WTC11 (cell line): Measurements from ENCODE around the gene TCP11X2. TPM values are rescaled to one million over a fixed set of nuclear protein-coding genes. Genes with fewer than 3 reads are reported as not detected.
"Not testable (repeated sequence)": the region's sequence is repeated elsewhere in the genome, so short reads cannot be mapped to it uniquely, and the experiment has no call there.

Experiments used
- ATAC-seq: fragments of 200-7000 bp; cut with Tn5 transposase; 2 replicates; pipeline ENCODE4 v1.10.0; 2021; ENCODE audit warnings: mild to moderate bottlenecking, moderate library complexity
- Bru-seq: library from RNA; stranded (reverse); fragments of 400-500 nt; gene quantifications from one replicate; lab custom pipeline; 2021; lab: Mats Ljungman, UMichigan
- CTCF ChIA-PET: fragments of 300-600 bp; sonication (Branson Sonifier 250); formaldehyde crosslinking; loops from one replicate; lab custom pipeline; 2021; ENCODE audit warnings: antibody characterized with exemption; lab: Charles Lee
- POLR2A ChIA-PET: fragments of 350-600 bp; sonication (Branson Sonifier 250); formaldehyde crosslinking; loops from one replicate; lab custom pipeline; 2021; ENCODE audit warnings: antibody characterized with exemption; lab: Charles Lee
- DNase-seq: peaks from one replicate; pipeline ENCODE4 v3.0.0; 2021; ENCODE audit warnings: low spot score
- H3K27ac Mint-ChIP-seq: 2 replicates; pipeline ENCODE4 v1.8.0; 2021; ENCODE audit warnings: mixed read lengths
- H3K27me3 Mint-ChIP-seq: 2 replicates; pipeline ENCODE4 v1.8.0; 2021; ENCODE audit warnings: low read depth, mild to moderate bottlenecking, moderate library complexity, mixed read lengths
- H3K36me3 Mint-ChIP-seq: 2 replicates; pipeline ENCODE4 v1.8.0; 2021; ENCODE audit warnings: mixed read lengths
- H3K4me1 Mint-ChIP-seq: 2 replicates; pipeline ENCODE4 v1.8.0; 2022; ENCODE audit warnings: mixed read lengths
- H3K4me3 Mint-ChIP-seq: 2 replicates; pipeline ENCODE4 v1.8.0; 2021; ENCODE audit warnings: mild to moderate bottlenecking, moderate library complexity, mixed read lengths
- H3K9me3 Mint-ChIP-seq: 2 replicates; pipeline ENCODE4 v1.8.0; 2021; ENCODE audit warnings: mixed read lengths
- AFF4 ChIP-seq: sonication (generic); formaldehyde crosslinking; IDR thresholded peaks from 2 replicates; pipeline ENCODE4 v1.8.1; 2023; ENCODE audit warnings: mild to moderate bottlenecking, missing genetic modification reagents, borderline replicate concordance
- ERG ChIP-seq: fragments of 250-450 bp; sonication (Bioruptor Pico); IDR thresholded peaks from 2 replicates; pipeline ENCODE4 v1.8.0; 2021; ENCODE audit warnings: mild to moderate bottlenecking
- ESRRA ChIP-seq: sonication (generic); formaldehyde crosslinking; IDR thresholded peaks from 2 replicates; pipeline ENCODE4 v1.8.1; 2022; ENCODE audit warnings: mild to moderate bottlenecking, missing genetic modification reagents, borderline replicate concordance
- GRHL2 ChIP-seq: fragments of 250-450 bp; sonication (Bioruptor Pico); IDR thresholded peaks from 2 replicates; pipeline ENCODE4 v1.8.0; 2022; ENCODE audit warnings: mild to moderate bottlenecking, moderate library complexity; ENCODE audit not compliant: insufficient replicate concordance, severe bottlenecking
- IRF2 ChIP-seq: sonication (generic); formaldehyde crosslinking; IDR thresholded peaks from 2 replicates; pipeline ENCODE4 v1.8.0; 2022; ENCODE audit warnings: low read depth, missing genetic modification reagents, borderline replicate concordance
- KAT7 ChIP-seq: sonication (generic); formaldehyde crosslinking; IDR thresholded peaks from 2 replicates; pipeline ENCODE4 v1.8.1; 2023; ENCODE audit warnings: missing genetic modification reagents, mild to moderate bottlenecking, borderline replicate concordance
- MAX ChIP-seq: sonication (generic); formaldehyde crosslinking; IDR thresholded peaks from 2 replicates; pipeline ENCODE4 v1.8.0; 2022; ENCODE audit warnings: mild to moderate bottlenecking, missing genetic modification reagents
- NFATC4 ChIP-seq: fragments of 250-450 bp; sonication (Bioruptor Pico); IDR thresholded peaks from 2 replicates; pipeline ENCODE4 v1.9.0; 2021; ENCODE audit warnings: mild to moderate bottlenecking
- NR2C2 ChIP-seq: sonication (generic); formaldehyde crosslinking; IDR thresholded peaks from 2 replicates; pipeline ENCODE4 v1.8.0; 2022; ENCODE audit warnings: mild to moderate bottlenecking, missing genetic modification reagents
- NR3C1 ChIP-seq: sonication (generic); formaldehyde crosslinking; conservative IDR thresholded peaks from 2 replicates; pipeline ENCODE4 v1.8.1; 2023; ENCODE audit warnings: low read depth, mild to moderate bottlenecking, missing genetic modification reagents
- RELA ChIP-seq: sonication (generic); formaldehyde crosslinking; IDR thresholded peaks from 2 replicates; pipeline ENCODE4 v1.8.1; 2022; ENCODE audit warnings: missing genetic modification reagents, mild to moderate bottlenecking, borderline replicate concordance
- RORB ChIP-seq: fragments of 250-450 bp; sonication (Bioruptor Pico); IDR thresholded peaks from 2 replicates; pipeline ENCODE4 v1.9.0; 2021; ENCODE audit warnings: mild to moderate bottlenecking
- TEAD1 ChIP-seq: sonication (generic); formaldehyde crosslinking; IDR thresholded peaks from 2 replicates; pipeline ENCODE4 v1.8.0; 2022; ENCODE audit warnings: mild to moderate bottlenecking, missing genetic modification reagents
- ZNF219 ChIP-seq: sonication (generic); formaldehyde crosslinking; IDR thresholded peaks from 2 replicates; pipeline ENCODE4 v1.8.0; 2023; ENCODE audit warnings: missing genetic modification reagents, mild to moderate bottlenecking, borderline replicate concordance
- ZNF317 ChIP-seq: sonication (generic); formaldehyde crosslinking; IDR thresholded peaks from 2 replicates; pipeline ENCODE4 v1.8.1; 2023; ENCODE audit warnings: low read depth, mild to moderate bottlenecking, moderate library complexity, missing genetic modification reagents, borderline replicate concordance
- long read RNA-seq, 3 experiments: library from RNA in 1 of 3; library from capped mRNA in 1 of 3; library from polyadenylated mRNA in 1 of 3; unstranded in 2 of 3; stranded (forward) in 1 of 3; transcript quantifications; one replicate each; pipeline ENCODE4 v2.0.0, GENCODE V29; 2021
- total RNA-seq: library from RNA; stranded (reverse); gene quantifications from 3 replicates; pipeline ENCODE4 v1.2.3, GENCODE V29; 2021
- TF ChIP-seq, protein P1 (sequence below): sonication (generic); formaldehyde crosslinking; IDR thresholded peaks from 2 replicates; pipeline ENCODE4 v1.8.1; 2022; ENCODE audit warnings: low read depth, mild to moderate bottlenecking, moderate library complexity, missing genetic modification reagents, borderline replicate concordance
- TF ChIP-seq, protein P2 (sequence below): sonication (generic); formaldehyde crosslinking; IDR thresholded peaks from 2 replicates; pipeline ENCODE4 v1.8.0; 2023; ENCODE audit warnings: mild to moderate bottlenecking, missing genetic modification reagents
- TF ChIP-seq, protein P3 (sequence below): fragments of 250-450 bp; sonication (Bioruptor Pico); IDR thresholded peaks from 2 replicates; pipeline ENCODE4 v1.9.0; 2021; ENCODE audit warnings: mild to moderate bottlenecking, borderline replicate concordance

Gene TCP11X2
- total RNA-seq (0.46 to 0.82 TPM in 2 of 3 replicates, not detected in the other), Bru-seq, nascent RNA (percentile 18 among the genes with signal in this experiment)
- long read RNA-seq, experiment 1, partial matches to known transcripts = 0 of 1 reads
- long read RNA-seq, experiment 1, other reads (novel, unspliced or antisense) = 1 of 1 reads
- long read RNA-seq, experiment 2 = 0 reads
- long read RNA-seq, experiment 3 = 0 reads

DNA sequence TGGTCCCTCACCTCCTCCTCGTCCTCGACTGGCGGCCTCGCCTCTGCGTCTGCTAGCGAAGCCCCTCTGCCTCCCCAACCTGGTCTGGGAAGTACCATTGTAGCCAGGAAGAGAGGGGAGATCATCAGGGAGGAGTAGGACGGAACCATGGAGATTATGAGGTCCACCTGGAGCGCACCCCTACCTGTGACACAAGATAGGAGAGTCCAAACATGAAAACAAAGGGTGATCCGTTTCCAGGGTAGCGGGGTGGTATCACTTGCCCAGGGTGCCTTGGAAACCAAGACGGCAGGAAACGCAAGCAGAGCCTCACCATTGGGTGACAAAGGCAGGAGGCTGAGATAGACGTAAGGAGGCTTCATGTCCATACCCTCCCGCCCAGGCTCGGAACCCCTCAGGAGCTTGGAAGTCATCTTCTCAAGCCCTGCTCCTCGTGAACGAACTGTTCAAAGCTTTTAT lies at the start of gene TCP11X2:
TCP11X2 (minus strand) TSS at position 51 of the 459 bp plus-strand sequence.
- not testable (repeated sequence) for H3K27me3 Mint-ChIP-seq, H3K9me3 Mint-ChIP-seq
- peak; percentile 91 for ATAC-seq

DNA sequence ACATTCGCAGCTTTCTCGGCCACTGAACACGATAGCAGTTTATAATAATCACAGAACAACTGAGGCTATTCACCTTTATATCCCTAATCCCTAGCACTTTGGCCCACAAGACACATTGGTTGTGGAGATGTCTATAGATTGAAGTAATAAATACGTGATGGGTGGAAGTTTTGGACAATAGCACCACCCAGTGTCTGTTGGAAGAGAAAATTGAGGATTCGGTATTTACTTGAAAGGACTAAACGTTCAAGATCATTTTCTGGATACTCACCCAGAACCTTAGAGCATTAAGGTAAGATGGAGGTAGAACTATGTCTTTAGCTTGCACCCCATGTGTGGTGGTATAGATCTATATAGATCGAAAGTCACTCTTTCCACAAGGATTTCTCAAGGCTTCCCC lies 45.7 kb upstream of the TCP11X2 start:
- Mint-ChIP-seq H3K4me3 (peak overlapping the region; percentile 45), H3K4me1 (peaks cover 3% of the 10 kb centered on the region; the same call in 1 of the 2 replicates), H3K9me3 (no peaks in the 10 kb centered on the region), H3K27me3 (peaks cover 32% of the 10 kb centered on the region), H3K27ac (no peak overlapping the region), H3K36me3 (peaks cover 15% of the 10 kb centered on the region)
- TF ChIP-seq MAX (CRISPR knock-in tag) (no peak), TEAD1 (CRISPR knock-in tag) (no peak), IRF2 (CRISPR knock-in tag) (no peak), ZNF219 (CRISPR knock-in tag) (no peak), KAT7 (no peak), GRHL2 (CRISPR knock-in tag) (no peak), ESRRA (CRISPR knock-in tag) (no peak), RORB (CRISPR knock-in tag) (no peak), ZNF317 (CRISPR knock-in tag) (no peak), ERG (CRISPR knock-in tag) (no peak), AFF4 (CRISPR knock-in tag) (no peak), NR2C2 (no peak), NFATC4 (CRISPR knock-in tag) (no peak), NR3C1 (no peak), RELA (CRISPR knock-in tag) (no peak)
- TF ChIP-seq, protein P1, sequence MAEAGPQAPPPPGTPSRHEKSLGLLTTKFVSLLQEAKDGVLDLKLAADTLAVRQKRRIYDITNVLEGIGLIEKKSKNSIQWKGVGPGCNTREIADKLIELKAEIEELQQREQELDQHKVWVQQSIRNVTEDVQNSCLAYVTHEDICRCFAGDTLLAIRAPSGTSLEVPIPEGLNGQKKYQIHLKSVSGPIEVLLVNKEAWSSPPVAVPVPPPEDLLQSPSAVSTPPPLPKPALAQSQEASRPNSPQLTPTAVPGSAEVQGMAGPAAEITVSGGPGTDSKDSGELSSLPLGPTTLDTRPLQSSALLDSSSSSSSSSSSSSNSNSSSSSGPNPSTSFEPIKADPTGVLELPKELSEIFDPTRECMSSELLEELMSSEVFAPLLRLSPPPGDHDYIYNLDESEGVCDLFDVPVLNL (CRISPR knock-in tag) = no peak
- TF ChIP-seq, protein P2, sequence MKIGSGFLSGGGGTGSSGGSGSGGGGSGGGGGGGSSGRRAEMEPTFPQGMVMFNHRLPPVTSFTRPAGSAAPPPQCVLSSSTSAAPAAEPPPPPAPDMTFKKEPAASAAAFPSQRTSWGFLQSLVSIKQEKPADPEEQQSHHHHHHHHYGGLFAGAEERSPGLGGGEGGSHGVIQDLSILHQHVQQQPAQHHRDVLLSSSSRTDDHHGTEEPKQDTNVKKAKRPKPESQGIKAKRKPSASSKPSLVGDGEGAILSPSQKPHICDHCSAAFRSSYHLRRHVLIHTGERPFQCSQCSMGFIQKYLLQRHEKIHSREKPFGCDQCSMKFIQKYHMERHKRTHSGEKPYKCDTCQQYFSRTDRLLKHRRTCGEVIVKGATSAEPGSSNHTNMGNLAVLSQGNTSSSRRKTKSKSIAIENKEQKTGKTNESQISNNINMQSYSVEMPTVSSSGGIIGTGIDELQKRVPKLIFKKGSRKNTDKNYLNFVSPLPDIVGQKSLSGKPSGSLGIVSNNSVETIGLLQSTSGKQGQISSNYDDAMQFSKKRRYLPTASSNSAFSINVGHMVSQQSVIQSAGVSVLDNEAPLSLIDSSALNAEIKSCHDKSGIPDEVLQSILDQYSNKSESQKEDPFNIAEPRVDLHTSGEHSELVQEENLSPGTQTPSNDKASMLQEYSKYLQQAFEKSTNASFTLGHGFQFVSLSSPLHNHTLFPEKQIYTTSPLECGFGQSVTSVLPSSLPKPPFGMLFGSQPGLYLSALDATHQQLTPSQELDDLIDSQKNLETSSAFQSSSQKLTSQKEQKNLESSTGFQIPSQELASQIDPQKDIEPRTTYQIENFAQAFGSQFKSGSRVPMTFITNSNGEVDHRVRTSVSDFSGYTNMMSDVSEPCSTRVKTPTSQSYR = no peak
- TF ChIP-seq, protein P3, sequence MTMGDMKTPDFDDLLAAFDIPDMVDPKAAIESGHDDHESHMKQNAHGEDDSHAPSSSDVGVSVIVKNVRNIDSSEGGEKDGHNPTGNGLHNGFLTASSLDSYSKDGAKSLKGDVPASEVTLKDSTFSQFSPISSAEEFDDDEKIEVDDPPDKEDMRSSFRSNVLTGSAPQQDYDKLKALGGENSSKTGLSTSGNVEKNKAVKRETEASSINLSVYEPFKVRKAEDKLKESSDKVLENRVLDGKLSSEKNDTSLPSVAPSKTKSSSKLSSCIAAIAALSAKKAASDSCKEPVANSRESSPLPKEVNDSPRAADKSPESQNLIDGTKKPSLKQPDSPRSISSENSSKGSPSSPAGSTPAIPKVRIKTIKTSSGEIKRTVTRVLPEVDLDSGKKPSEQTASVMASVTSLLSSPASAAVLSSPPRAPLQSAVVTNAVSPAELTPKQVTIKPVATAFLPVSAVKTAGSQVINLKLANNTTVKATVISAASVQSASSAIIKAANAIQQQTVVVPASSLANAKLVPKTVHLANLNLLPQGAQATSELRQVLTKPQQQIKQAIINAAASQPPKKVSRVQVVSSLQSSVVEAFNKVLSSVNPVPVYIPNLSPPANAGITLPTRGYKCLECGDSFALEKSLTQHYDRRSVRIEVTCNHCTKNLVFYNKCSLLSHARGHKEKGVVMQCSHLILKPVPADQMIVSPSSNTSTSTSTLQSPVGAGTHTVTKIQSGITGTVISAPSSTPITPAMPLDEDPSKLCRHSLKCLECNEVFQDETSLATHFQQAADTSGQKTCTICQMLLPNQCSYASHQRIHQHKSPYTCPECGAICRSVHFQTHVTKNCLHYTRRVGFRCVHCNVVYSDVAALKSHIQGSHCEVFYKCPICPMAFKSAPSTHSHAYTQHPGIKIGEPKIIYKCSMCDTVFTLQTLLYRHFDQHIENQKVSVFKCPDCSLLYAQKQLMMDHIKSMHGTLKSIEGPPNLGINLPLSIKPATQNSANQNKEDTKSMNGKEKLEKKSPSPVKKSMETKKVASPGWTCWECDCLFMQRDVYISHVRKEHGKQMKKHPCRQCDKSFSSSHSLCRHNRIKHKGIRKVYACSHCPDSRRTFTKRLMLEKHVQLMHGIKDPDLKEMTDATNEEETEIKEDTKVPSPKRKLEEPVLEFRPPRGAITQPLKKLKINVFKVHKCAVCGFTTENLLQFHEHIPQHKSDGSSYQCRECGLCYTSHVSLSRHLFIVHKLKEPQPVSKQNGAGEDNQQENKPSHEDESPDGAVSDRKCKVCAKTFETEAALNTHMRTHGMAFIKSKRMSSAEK (CRISPR knock-in tag) = no peak
- ATAC-seq (no peak), DNase-seq (no peak)
- CTCF ChIA-PET = interaction anchor here (2.3 kb wide), 1 partner anchor 434 kb away, joined by 4 read pairs; no protein-coding TSS in a partner anchor
- POLR2A ChIA-PET = no interaction called here

More for the DNA sequence above, at the start of gene TCP11X2:
- H3K27ac Mint-ChIP-seq, H3K36me3 Mint-ChIP-seq, POLR2A ChIA-PET, H3K4me3 Mint-ChIP-seq, H3K4me1 Mint-ChIP-seq, CTCF ChIA-PET: not testable (repeated sequence)
- peak; percentile 8 for DNase-seq
